Measurements from ENCODE around the gene ZXDC.

The ZXDC gene

GRCh38 chr3:126433496-126434263, 42.0 kb downstream of the ZXDC start:
- DNase-seq, result no peak

- DNase-seq, result no peak
These were observed 42.6 kb downstream of the ZXDC start for GRCh38 chr3:126433105-126433430.

DNA sequence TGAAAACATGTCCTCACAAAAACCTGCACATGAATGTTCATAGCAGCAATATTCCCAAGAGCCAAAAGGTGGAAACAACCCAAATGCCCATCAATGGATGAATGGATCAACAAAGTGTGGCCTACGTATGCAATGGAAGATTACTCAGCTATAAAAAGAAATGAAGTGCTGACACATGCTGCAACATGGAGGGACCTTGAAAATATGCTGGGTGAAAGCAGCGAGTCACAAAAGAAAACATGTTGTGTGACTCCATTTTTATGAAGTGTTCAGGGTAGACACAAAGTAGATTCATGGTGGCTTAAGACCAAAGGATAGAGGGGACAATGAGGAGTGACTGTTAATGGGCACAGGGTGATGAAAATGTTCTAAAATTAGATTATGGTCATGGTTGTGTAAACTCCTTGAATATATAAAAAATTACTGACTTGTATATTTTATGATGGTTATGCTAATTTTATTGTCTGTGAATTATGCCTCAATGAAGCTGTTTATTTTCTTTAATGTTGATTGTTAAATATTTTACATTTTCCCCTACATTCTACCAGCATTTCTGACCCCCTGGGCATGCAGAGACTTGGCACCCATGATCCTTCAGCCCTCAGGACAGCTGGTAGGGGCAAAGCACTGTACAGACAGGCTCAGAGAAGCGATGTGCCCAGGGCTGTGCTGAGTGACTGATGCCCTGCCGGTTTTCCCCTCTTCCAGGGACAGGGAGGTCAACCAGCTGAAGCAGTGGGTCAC, 43.2 kb downstream of the ZXDC start:
- no peak for DNase-seq

DNA sequence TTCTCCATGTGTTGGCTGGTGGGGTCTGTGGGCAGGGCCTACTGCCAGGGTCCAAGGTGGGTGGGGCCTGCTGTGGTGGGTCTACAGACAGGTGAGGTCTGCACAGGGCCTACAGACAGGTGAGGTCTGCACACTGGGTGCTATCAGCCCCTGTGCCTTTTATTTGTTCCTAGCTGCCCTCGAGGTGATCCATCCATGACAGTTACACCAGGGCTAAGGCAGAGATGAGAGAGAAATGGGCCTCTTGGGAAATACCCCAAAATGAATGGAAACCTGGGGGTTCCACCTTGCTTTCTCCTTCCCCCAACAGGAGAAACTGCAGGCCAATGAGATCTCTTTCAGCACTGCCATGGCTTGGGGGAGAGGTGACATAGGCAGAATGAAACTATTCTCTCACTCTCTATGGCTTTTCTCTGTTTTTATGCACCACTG, 44.6 kb downstream of the ZXDC start:
- DNase-seq, result no peak

DNA sequence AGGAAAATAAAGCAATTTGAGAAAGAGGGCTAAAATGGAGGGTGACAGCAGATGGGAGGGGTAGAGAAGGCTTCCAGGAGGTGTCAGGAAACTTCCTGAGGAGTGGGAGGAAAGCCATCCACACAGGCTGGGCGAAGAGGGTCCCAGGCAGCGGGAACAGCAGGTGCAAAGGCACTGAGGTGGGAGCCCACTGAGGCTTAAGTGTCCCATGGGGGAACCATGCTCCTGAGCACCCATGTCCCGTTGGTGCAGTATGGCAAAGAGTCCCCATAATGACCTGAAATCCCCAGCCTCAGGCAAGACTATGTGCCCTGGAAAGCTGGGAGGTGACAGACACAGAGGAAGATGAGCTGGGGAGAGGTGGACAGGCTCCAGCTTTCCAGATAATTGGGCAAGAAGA, 50.9 kb downstream of the ZXDC start:
- DNase-seq, result no peak

DNA sequence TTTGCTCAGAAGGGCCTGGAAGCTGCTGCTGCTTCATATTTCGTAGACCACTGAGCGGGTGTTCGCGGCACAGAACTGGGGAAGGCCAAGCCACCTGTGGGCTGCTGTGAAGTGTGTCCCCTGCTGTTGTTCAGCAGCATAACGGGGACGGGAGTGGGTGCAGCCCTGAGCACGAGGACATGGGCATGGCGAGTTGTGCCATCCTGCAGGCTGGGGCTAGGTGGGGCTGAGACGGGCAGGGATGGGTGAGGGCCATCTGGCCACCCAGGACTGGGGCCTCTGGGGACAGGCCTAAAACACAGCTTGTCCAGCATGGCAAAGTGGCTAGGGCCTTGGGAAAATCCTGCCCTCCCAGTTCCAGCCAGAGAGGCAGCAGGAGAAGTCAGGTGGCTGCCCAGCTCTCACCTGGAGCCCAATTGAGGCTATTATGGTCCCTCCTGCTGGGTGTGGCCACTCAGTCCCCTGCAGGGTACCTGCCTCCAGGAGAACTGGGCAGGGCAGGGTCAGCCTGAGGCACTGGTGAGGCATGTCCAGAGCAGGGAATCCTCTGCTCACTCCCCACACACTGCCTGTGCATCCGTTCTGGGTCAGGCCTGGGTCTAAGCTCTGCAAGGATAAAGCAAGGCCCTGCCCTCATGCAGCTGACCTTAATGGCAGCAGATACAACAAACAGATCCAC, 51.5 kb downstream of the ZXDC start:
- no peak for DNase-seq

DNA sequence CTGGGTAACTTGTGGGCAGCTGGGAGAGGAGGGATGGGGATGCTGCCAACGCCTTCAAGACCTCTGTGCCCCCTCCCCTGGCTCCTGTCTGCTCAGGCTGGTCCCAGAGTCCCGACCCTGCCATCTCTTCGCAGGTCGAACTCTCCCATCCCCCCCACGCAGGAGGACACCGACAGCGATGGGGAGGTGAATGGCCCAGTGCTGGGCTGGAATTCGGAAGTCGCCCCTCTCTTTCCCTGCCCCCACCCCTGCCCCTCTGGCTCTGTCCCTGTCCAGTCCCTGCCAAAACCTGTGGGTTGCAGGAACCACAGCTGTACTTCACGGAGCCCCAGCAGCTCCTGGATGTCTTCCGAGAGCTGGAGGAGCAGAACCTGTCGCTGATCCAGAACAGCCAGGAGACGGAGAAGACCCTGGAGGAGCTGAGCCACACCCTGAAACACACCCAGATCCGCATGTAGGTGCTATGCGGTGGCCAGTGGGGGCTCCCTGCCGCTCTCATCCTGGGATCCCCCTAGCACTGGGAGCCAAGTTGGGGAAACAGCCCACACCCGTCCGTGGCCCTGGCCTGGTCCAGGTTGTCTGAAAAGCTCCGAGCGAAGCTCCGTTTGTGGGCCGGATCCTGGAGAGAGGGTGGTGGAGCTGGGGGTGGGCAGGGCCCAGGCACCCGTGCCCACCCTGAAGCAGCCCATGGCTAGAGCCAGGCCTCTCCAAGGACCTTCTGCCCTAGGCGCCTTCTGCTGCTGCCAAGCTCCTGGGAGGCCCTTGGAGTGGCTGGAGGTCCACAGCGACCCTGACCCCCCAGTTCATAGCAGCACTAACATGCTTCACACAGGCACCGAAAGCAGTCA, 52.3 kb downstream of the ZXDC start:
- no peak for DNase-seq

DNA sequence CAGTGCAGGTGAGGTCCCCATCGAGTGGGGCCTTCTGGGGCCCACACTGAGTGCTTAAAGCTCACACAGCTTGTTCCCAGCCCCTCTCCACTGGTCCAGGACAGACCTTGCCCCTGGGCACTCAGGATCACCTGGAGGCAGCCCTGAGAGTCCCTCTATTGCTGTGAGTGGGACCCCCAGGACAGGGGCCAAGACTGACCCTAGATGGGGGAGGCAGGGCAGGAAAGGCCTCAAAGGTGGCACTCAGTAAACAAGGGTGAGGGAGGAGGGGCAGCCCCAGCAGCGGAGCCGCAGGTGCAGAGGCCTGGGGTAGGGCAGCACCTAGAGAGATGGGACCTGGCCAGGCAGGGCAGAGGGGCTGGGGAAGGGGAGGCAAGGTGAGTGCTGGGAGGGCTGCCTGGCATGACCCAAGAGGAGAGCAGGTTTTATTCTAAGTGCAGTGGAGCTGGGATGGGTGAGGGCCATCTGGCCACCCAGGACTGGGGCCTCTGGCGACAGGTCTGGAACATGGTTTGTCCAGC, 53.1 kb downstream of the ZXDC start:
- DNase-seq, result no peak

GRCh38 chr3:126422121-126422520, 53.6 kb downstream of the ZXDC start:
- no peak for DNase-seq

GRCh38 chr3:126421573-126422119, 54.0 kb downstream of the ZXDC start:
- no peak for DNase-seq

DNA sequence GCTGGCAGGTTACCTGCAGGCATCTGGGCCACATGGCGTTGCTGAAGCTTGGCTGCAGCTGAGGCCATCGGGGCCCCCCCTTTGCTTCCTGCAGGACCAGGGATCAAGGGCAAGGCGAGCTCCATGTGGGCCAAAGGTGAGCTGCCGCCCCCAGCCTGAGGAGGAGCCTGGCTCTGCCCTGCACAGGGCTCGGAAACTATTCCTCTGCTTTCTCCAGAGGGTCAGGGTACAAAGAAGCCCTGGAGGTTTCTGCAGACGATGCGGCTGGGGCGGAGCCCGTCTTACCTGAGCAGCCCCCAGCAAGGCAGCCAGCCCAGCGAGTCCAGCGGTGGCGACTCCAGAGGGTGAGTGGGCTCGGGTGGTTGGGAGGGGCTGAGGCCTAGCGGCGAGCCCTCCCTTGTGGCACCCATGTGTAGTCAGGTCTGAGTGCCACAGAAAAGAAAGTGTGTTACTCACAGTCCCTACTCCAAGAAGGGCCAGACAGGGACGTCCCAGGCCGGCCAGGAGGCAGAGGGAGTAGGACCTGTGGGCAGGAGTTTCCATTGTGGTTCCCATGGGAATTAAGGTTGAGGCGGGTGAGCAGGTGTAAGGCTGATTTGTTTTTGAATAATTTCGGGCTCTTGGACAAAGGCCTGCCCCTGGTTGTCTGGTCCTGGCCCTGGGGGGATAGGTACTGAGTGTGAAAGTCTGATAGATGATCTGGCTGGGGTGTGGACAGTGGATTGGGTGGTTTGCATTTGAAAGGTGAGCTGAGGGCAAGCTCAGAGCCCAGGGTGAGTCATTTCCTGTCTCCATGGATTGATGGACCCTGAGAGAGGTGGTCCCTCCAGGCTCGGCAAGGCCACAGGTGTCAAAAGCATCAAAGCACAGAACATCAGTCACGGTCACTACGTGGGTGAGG, 55.6 kb downstream of the ZXDC start:
- no peak for DNase-seq

GRCh38 chr3:126419151-126419703, 56.5 kb downstream of the ZXDC start:
- no peak for DNase-seq

DNA sequence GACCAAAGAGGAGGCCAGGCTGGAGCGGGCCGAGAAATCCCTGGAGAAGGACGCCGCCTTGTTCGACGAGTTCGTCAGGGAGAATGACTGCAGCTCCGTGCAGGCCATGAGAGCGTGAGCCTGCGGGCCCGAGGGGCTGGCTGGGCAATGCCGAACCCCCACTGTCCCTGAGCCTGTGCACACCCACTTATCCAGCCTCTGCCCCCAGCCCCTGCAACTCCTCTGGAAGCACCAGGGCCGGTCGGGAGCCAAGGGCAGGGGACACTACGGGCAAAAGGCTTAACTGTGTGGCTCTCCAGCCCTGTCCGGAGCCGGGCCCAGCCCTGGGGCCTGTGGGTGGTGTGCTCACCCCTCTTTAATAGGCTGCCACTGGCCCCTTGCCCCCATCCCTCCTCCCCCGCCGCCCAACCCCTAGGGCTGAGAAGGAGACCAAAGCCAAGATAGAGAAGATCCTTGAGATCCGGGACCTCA, 57.0 kb downstream of the ZXDC start:
- DNase-seq, result no peak

DNA sequence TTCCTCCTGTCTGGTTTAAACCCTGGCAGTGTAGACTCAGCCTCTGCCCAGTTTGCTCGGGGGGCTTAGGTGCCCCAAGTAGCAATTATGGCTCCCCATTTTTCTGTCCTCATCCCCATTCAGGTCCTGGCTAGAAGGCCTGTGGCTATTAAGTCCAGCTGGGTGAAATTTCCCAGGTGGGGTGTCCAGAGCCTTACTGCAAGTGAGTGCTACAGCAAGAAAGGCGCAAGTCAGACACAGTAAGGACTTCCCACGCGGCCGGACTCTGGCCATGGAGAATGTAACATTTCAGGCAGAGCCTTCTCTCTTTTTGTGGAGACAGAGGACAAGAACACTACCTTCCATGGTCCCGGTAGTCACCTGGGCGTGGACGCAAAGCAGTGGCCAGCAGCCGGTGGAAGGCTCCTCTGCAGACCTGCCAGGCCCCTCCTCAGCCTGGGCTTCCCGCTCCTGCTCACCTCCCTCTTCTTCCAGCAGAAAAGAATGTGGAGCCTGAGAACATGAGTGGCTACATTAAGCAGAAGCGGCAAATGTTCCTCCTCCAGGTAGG, 57.6 kb downstream of the ZXDC start:
- DNase-seq, result no peak

- no peak for DNase-seq
These were observed 58.2 kb downstream of the ZXDC start for GRCh38 chr3:126417515-126417914.

- no peak for DNase-seq
These were observed 58.7 kb downstream of the ZXDC start for GRCh38 chr3:126416943-126417342.

GRCh38 chr3:126415661-126416591, 59.8 kb downstream of the ZXDC start:
- DNase-seq, result no peak

GRCh38 chr3:126414961-126415660, 60.6 kb downstream of the ZXDC start:
- DNase-seq, result no peak

GRCh38 chr3:126414406-126414805, 61.3 kb downstream of the ZXDC start:
- no peak for DNase-seq

Measured in NK-92 treated with Interleukin-12 subunit alpha and Interleukin-12 subunit beta, amount 100 ng/mL, for 24 hours (cell line).